ENCODE data around the gene C16orf92. TPM values are rescaled to one million over a fixed set of nuclear protein-coding genes. Genes with fewer than 3 reads are reported as not detected.

C16orf92 gene
- total RNA-seq, 2 experiments from 2014 or later = not detected

DNA sequence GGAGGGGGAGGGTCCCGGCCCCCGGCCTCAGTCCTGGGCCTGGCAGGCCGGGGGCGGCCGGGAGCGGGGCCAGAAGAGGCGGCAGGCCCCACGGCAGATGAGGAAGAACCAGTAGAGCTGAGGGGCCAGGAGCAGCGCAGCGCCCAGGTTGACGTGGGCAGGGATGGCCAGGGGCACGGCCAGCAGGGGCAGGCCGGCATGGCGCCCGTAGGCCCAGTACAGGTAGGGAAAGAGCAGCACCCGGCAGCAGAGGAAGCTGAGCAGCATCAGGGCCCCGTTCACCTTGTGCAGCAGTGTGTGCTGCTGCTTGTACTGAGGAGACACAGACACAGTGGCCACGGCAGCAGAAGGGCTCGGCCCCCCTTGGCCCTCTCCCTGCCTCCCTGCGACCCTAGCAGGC is 2.2 kb downstream of the C16orf92 start:
- Mint-ChIP-seq H3K9me3 (no peaks in the 10 kb centered on the region), H3K27me3 (peaks cover 32% of the 10 kb centered on the region), H3K27ac (no peak overlapping the region), H3K36me3 (ENCODE audit: low read depth) (no peaks in the 10 kb centered on the region), H3K4me3 (no peak overlapping the region), H3K4me1 (ENCODE audit: low read depth) (peaks cover 18% of the 10 kb centered on the region)
- TF ChIP-seq, protein P1, sequence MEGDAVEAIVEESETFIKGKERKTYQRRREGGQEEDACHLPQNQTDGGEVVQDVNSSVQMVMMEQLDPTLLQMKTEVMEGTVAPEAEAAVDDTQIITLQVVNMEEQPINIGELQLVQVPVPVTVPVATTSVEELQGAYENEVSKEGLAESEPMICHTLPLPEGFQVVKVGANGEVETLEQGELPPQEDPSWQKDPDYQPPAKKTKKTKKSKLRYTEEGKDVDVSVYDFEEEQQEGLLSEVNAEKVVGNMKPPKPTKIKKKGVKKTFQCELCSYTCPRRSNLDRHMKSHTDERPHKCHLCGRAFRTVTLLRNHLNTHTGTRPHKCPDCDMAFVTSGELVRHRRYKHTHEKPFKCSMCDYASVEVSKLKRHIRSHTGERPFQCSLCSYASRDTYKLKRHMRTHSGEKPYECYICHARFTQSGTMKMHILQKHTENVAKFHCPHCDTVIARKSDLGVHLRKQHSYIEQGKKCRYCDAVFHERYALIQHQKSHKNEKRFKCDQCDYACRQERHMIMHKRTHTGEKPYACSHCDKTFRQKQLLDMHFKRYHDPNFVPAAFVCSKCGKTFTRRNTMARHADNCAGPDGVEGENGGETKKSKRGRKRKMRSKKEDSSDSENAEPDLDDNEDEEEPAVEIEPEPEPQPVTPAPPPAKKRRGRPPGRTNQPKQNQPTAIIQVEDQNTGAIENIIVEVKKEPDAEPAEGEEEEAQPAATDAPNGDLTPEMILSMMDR (IDR thresholded peaks at IDR 0.05) = no peak
- Histone ChIP-seq H3K36me3 (ENCODE audit: insufficient read depth, low read length) (no peaks in the 10 kb centered on the region), H3K4me3 (ENCODE audit: low read length) (no peak overlapping the region), H3K27me3 (ENCODE audit: control insufficient read depth in 1 of 2, insufficient read depth in 2 of 2, low read length in 2 of 2) (peaks cover 18 to 28% of the 10 kb centered on the region in 2 experiments), H3K9me3 (ENCODE audit: control insufficient read depth in 1 of 2, insufficient read depth in 1 of 2, low read length in 2 of 2) (peaks cover 0 to 7% of the 10 kb centered on the region in 2 experiments), H3K4me1 (ENCODE audit: insufficient read depth, low read length) (peaks cover 13% of the 10 kb centered on the region), H3K27ac (ENCODE audit: low read depth in 1 of 2, low read length in 2 of 2) (no peak overlapping the region)
- DNase-seq (peak in 1 of 14 experiments; percentile 26), ATAC-seq (ENCODE audit: poor library complexity) (no peak)
- POLR2A ChIA-PET = no interaction called here
- intact Hi-C loops (cut with DNase I, micrococcal nuclease) = no loop called here
- CTCF ChIA-PET = no interaction called here

DNA sequence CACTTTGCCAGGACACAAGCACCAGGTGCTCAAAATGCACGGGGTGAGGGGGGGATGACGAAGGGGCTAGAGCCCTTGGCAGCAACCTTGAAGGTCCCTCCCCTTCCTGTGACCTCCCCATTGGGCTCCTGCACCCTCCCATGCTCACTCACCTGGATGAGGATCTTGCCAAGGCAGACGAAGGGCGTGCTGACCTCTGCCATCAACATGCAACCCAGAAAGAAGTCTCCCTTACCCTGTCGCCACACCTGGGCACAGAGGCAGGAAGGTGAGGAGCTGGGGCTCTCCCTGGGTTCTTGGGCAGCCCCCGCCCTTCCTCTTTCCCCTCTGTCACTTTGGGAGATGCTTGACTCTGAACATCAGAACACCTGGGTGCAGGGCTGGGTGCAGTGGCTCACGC is 2.6 kb downstream of the C16orf92 start:
- H3K4me3 Mint-ChIP-seq = no peak overlapping the region
- peaks cover 0 to 10% of the 10 kb centered on the region in 2 experiments for H3K9me3 ChIP-seq (ENCODE audit: control insufficient read depth in 1 of 2, insufficient read depth in 1 of 2, low read length in 2 of 2)
- no peaks in the 10 kb centered on the region for H3K9me3 Mint-ChIP-seq
- H3K4me1 ChIP-seq (ENCODE audit: insufficient read depth, low read length) = peaks cover 16% of the 10 kb centered on the region
- peaks cover 22 to 32% of the 10 kb centered on the region in 2 experiments for H3K27me3 ChIP-seq (ENCODE audit: control insufficient read depth in 1 of 2, insufficient read depth in 2 of 2, low read length in 2 of 2)
- no peak overlapping the region for H3K4me3 ChIP-seq (ENCODE audit: low read length)
- H3K27ac ChIP-seq (ENCODE audit: low read depth in 1 of 2, low read length in 2 of 2) = no peak overlapping the region
- no peaks in the 10 kb centered on the region for H3K36me3 Mint-ChIP-seq (ENCODE audit: low read depth)
- ATAC-seq (ENCODE audit: poor library complexity) = no peak
- POLR2A ChIA-PET = no interaction called here
- no peak overlapping the region for H3K27ac Mint-ChIP-seq
- TF ChIP-seq, protein P1 (IDR thresholded peaks at IDR 0.05) = no peak
- peaks cover 20% of the 10 kb centered on the region for H3K4me1 Mint-ChIP-seq (ENCODE audit: low read depth)
- H3K27me3 Mint-ChIP-seq = peaks cover 35% of the 10 kb centered on the region
- intact Hi-C loops (cut with DNase I, micrococcal nuclease) = no loop called here
- CTCF ChIA-PET = no interaction called here
- no peaks in the 10 kb centered on the region for H3K36me3 ChIP-seq (ENCODE audit: insufficient read depth, low read length)
- DNase-seq = peak in 1 of 14 experiments; percentile 14

DNA sequence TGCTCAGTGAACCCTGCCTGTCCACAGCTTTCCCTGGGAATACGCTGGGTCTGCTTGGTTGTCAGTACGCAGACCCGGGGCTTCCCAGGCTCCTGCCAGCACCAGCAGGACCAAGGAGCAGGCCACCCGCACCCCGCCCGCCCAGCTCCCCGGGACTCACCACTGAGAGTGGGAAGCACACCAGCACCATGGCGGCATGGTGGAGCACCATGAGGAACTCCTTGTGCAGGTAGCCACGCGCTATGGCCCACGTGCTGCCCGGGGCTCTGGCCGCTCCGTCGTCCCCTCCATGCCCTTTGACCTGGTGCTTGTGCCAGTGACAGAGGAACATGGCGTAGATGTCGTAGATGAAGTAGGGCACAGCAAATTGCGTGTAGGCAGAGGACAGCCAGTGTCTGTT is 3.5 kb downstream of the C16orf92 start:
- ChIA-PET CTCF (no interaction called here), POLR2A (no interaction called here)
- DNase-seq = no peak
- no peak overlapping the region for H3K27ac Mint-ChIP-seq
- Histone ChIP-seq H3K36me3 (ENCODE audit: insufficient read depth, low read length) (no peaks in the 10 kb centered on the region), H3K27ac (ENCODE audit: low read depth in 1 of 2, low read length in 2 of 2) (no peak overlapping the region), H3K4me3 (ENCODE audit: low read length) (no peak overlapping the region), H3K9me3 (ENCODE audit: control insufficient read depth in 1 of 2, insufficient read depth in 1 of 2, low read length in 2 of 2) (peaks cover 0 to 10% of the 10 kb centered on the region in 2 experiments), H3K27me3 (ENCODE audit: control insufficient read depth in 1 of 2, insufficient read depth in 2 of 2, low read length in 2 of 2) (peaks cover 29 to 36% of the 10 kb centered on the region in 2 experiments), H3K4me1 (ENCODE audit: insufficient read depth, low read length) (peaks cover 15% of the 10 kb centered on the region)
- H3K27me3 Mint-ChIP-seq = peaks cover 38% of the 10 kb centered on the region
- H3K4me1 Mint-ChIP-seq (ENCODE audit: low read depth) = peaks cover 12% of the 10 kb centered on the region
- intact Hi-C loops (cut with DNase I, micrococcal nuclease) = no loop called here
- no peak overlapping the region for H3K4me3 Mint-ChIP-seq
- TF ChIP-seq, protein P1 (IDR thresholded peaks at IDR 0.05) = no peak
- H3K9me3 Mint-ChIP-seq = no peaks in the 10 kb centered on the region
- no peak for ATAC-seq (ENCODE audit: poor library complexity)
- no peaks in the 10 kb centered on the region for H3K36me3 Mint-ChIP-seq (ENCODE audit: low read depth)
